Transverse colon (tissue), 3 donors: ENCODE measurements around the gene BRMS1.

Experiments
- POLR2A ChIP-seq: fragments of 450-650 bp; IDR thresholded peaks from one replicate; pipeline ENCODE4 v1.6.1; 2016; ENCODE audit warnings: antibody characterized with exemption, mild to moderate bottlenecking, moderate library complexity
- TF ChIP-seq, protein P1 (sequence below), 5 experiments: fragments of 200-600 bp in 3 of 5; fragments of 450-650 bp in 2 of 5; sonication (generic) in 3 of 5; IDR thresholded peaks; 1 replicate in 2 of 5; 2 replicates in 3 of 5; pipeline ENCODE4 v1.5.1; 2016 to 2017; ENCODE audit warnings: antibody characterized with exemption in 5 of 5, inconsistent platforms in 3 of 5, mild to moderate bottlenecking in 2 of 5, moderate library complexity in 1 of 5

DNA sequence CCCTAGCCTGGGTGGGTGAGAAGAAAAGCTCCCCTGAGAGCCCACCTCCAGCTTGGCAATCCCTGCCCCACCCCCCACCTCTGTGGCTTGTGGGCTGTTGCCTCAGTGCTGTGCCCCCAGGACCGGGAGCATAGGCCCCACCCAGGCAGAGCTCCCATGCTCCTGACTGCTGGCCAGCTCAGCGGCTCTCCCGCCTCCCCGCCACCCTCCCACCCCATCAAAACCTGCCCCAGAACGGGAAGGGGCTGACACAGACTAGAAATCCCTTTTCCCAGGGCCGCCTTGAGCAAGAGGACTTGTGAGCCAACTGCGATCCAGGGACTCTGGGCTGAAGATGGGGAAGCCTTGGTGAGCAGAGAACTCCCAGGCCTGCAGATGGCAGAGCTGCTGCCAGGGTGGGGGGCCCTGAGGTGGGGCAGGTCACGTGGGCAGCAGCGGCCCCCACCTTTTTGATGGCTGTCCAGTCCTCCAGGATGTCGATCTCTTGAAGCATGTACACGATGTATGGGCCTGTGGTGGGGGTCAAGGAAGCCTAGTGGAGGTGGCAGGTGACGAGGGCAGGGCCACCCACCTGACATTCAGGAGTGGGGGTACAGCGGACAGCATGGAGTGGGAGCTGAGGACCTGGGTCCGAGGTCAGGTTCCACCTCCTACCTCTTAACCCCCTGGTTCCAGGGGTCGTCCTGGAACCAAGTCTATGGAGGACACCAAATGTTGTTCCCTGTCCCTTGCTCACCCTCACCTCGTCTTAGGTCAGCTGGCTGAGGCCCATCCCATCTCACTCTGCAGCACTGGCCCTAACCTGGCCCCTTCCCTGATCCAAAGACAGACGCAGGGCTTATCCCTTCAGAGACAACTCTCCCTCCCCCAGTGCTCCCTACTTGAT, 6.4 kb downstream of the BRMS1 start:
- TF ChIP-seq, protein P1, sequence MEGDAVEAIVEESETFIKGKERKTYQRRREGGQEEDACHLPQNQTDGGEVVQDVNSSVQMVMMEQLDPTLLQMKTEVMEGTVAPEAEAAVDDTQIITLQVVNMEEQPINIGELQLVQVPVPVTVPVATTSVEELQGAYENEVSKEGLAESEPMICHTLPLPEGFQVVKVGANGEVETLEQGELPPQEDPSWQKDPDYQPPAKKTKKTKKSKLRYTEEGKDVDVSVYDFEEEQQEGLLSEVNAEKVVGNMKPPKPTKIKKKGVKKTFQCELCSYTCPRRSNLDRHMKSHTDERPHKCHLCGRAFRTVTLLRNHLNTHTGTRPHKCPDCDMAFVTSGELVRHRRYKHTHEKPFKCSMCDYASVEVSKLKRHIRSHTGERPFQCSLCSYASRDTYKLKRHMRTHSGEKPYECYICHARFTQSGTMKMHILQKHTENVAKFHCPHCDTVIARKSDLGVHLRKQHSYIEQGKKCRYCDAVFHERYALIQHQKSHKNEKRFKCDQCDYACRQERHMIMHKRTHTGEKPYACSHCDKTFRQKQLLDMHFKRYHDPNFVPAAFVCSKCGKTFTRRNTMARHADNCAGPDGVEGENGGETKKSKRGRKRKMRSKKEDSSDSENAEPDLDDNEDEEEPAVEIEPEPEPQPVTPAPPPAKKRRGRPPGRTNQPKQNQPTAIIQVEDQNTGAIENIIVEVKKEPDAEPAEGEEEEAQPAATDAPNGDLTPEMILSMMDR (IDR thresholded peaks at IDR 0.05), result no peak
- no peak for TF ChIP-seq POLR2A
